Endodermal cell (in vitro differentiated cells): ENCODE results near the gene AKR1D1. TPM values are rescaled to one million over a fixed set of nuclear protein-coding genes. Genes with fewer than 3 reads are reported as not detected.

Experiments used
- DNase-seq: peaks from one replicate; pipeline ENCODE4 v3.0.0-alpha.2; 2017
- H3K27ac ChIP-seq: 2 replicates; pipeline ENCODE4 v1.5.1; 2013; ENCODE audit warnings: mild to moderate bottlenecking, low read depth, low read length, moderate library complexity
- H3K27me3 ChIP-seq: 2 replicates; pipeline ENCODE4 v1.6.1; 2013; ENCODE audit warnings: mild to moderate bottlenecking, low read length, moderate library complexity; ENCODE audit not compliant: insufficient read depth, control insufficient read depth, poor library complexity, severe bottlenecking
- H3K36me3 ChIP-seq: 2 replicates; pipeline ENCODE4 v1.7.0; 2013; ENCODE audit warnings: mild to moderate bottlenecking, low read length, moderate library complexity; ENCODE audit not compliant: control insufficient read depth, insufficient read depth
- H3K4me1 ChIP-seq: one replicate; pipeline ENCODE4 v1.7.0; 2013; ENCODE audit warnings: low read length; ENCODE audit not compliant: control insufficient read depth, insufficient read depth
- H3K4me3 ChIP-seq: 2 replicates; pipeline ENCODE4 v1.5.1; 2013; ENCODE audit warnings: mild to moderate bottlenecking, low read length, moderate library complexity
- H3K9ac ChIP-seq: 2 replicates; pipeline ENCODE4 v1.6.1; 2013; ENCODE audit warnings: mild to moderate bottlenecking, low read length, moderate library complexity; ENCODE audit not compliant: poor library complexity, severe bottlenecking; ENCODE audit errors: extremely low read depth
- H3K9me3 ChIP-seq: 2 replicates; pipeline ENCODE4 v1.6.1; 2013; ENCODE audit warnings: mild to moderate bottlenecking, low read length, moderate library complexity; ENCODE audit not compliant: control insufficient read depth
- H3K27ac Mint-ChIP-seq: 2 replicates; pipeline ENCODE4 v1.8.0; 2020; ENCODE audit warnings: mixed read lengths
- H3K27me3 Mint-ChIP-seq: 2 replicates; pipeline ENCODE4 v1.8.0; 2021; ENCODE audit warnings: mild to moderate bottlenecking, mixed read lengths; ENCODE audit not compliant: insufficient read depth
- H3K36me3 Mint-ChIP-seq: 2 replicates; pipeline ENCODE4 v1.8.0; 2020; ENCODE audit warnings: low read depth, mixed read lengths
- H3K4me1 Mint-ChIP-seq: 2 replicates; pipeline ENCODE4 v1.8.0; 2020; ENCODE audit warnings: mixed read lengths
- H3K4me3 Mint-ChIP-seq: 2 replicates; pipeline ENCODE4 v1.8.0; 2020; ENCODE audit warnings: mild to moderate bottlenecking, moderate library complexity, mixed read lengths
- H3K9me3 Mint-ChIP-seq: 2 replicates; pipeline ENCODE4 v1.8.0; 2020; ENCODE audit warnings: mild to moderate bottlenecking, mixed read lengths
- WGBS, 2 experiments: methylation state at CpG; one replicate each; pipeline versions ENCODE4 v1.1.5 to v1.1.7; 2013; ENCODE audit warnings: missing lambda C conversion rate in 2 of 2, mixed read lengths in 1 of 2; ENCODE audit not compliant: insufficient coverage in 1 of 2, insufficient read length in 1 of 2; 5-methylcytosine and 5-hydroxymethylcytosine counted together
- total RNA-seq, 2 donors: library from RNA; stranded (reverse); fragmentation: NEBNext Ultra II Directional in 1 of 2; extraction: Animal tissue kit (Norgen Biotek cat#: 25700) in 1 of 2; gene quantifications; 2 replicates in 1 of 2; 3 replicates in 1 of 2; pipeline ENCODE4 v1.2.1, GENCODE V29; 2021
- TF ChIP-seq, protein P1 (sequence below): fragments of 200-600 bp; sonication (generic); conservative IDR thresholded peaks from 2 replicates; pipeline ENCODE4 v1.5.0; 2021; ENCODE audit warnings: antibody characterized with exemption, mild to moderate bottlenecking

Gene AKR1D1
- total RNA-seq, 2 donors from 2014 or later: not detected

DNA sequence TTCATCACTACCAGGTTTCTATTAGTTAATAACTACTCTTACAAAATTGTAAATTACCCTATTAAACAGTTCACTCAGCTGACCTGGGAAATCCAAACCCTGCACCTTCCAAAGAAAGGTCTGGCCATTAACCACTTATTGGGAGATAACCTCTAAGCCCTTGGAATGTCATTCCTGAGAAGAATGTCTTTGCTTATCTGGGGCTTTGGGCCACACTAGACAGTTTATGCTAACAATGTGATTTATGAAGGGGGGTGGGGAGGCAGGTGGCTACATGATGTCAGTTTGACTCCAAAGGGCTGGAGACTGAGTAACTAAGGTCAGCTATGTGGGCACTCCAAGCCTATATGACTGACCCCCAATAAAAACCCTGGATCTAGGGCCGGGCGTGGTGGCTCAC, 50.7 kb downstream of the AKR1D1 start:
- no peak for DNase-seq
- WGBS, 2 experiments: 95% methylated on average over 2 of the region's 2 CpGs; no CpG with 5 or more reads in 1 of the 2 experiments
- Histone ChIP-seq H3K27me3 (no peaks in the 10 kb centered on the region), H3K36me3 (no peaks in the 10 kb centered on the region), H3K27ac (no peak overlapping the region), H3K4me3 (peak overlapping the region; percentile 15), H3K9ac (no peak overlapping the region), H3K9me3 (peaks cover 25% of the 10 kb centered on the region), H3K4me1 (no peaks in the 10 kb centered on the region)
- Mint-ChIP-seq H3K4me3 (no peak overlapping the region), H3K9me3 (peaks cover 25% of the 10 kb centered on the region), H3K36me3 (peaks cover 4% of the 10 kb centered on the region), H3K27me3 (no peaks in the 10 kb centered on the region), H3K4me1 (peaks cover 8% of the 10 kb centered on the region), H3K27ac (no peak overlapping the region)
- TF ChIP-seq, protein P1, sequence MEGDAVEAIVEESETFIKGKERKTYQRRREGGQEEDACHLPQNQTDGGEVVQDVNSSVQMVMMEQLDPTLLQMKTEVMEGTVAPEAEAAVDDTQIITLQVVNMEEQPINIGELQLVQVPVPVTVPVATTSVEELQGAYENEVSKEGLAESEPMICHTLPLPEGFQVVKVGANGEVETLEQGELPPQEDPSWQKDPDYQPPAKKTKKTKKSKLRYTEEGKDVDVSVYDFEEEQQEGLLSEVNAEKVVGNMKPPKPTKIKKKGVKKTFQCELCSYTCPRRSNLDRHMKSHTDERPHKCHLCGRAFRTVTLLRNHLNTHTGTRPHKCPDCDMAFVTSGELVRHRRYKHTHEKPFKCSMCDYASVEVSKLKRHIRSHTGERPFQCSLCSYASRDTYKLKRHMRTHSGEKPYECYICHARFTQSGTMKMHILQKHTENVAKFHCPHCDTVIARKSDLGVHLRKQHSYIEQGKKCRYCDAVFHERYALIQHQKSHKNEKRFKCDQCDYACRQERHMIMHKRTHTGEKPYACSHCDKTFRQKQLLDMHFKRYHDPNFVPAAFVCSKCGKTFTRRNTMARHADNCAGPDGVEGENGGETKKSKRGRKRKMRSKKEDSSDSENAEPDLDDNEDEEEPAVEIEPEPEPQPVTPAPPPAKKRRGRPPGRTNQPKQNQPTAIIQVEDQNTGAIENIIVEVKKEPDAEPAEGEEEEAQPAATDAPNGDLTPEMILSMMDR: no peak

DNA sequence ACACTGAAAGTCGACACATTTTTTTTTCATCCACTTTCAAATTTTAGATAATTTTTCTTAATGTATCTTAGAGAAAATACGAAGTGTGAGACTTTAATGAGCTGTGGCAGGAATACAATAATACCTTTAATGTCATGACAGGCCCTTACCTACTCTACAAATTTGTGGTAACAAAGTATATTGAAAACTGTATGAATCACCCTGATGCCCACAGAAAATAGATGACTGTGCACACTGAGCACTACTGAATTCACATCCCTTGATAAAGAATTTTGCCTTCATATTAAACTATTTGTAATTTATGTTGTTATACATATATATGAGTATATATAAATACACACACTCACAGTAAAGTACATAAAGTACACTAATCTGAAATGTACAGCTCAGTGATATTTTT, 51.7 kb downstream of the AKR1D1 start:
- no peak overlapping the region for H3K4me3 Mint-ChIP-seq
- peaks cover 35% of the 10 kb centered on the region for H3K9me3 ChIP-seq
- peak overlapping the region; percentile 15 for H3K4me3 ChIP-seq
- peaks cover 8% of the 10 kb centered on the region for H3K4me1 Mint-ChIP-seq
- H3K9me3 Mint-ChIP-seq: peaks cover 32% of the 10 kb centered on the region
- no peaks in the 10 kb centered on the region for H3K4me1 ChIP-seq
- H3K36me3 ChIP-seq: no peaks in the 10 kb centered on the region
- no peak for DNase-seq
- H3K27ac ChIP-seq: no peak overlapping the region
- H3K27ac Mint-ChIP-seq: no peak overlapping the region
- no peaks in the 10 kb centered on the region for H3K27me3 ChIP-seq
- H3K27me3 Mint-ChIP-seq: no peaks in the 10 kb centered on the region
- TF ChIP-seq, protein P1: no peak
- H3K9ac ChIP-seq: no peak overlapping the region
- peaks cover 4% of the 10 kb centered on the region for H3K36me3 Mint-ChIP-seq
- 86% methylated on average over 1 of the region's 2 CpGs; no CpG with 5 or more reads in 1 of the 2 experiments for WGBS, 2 experiments

DNA sequence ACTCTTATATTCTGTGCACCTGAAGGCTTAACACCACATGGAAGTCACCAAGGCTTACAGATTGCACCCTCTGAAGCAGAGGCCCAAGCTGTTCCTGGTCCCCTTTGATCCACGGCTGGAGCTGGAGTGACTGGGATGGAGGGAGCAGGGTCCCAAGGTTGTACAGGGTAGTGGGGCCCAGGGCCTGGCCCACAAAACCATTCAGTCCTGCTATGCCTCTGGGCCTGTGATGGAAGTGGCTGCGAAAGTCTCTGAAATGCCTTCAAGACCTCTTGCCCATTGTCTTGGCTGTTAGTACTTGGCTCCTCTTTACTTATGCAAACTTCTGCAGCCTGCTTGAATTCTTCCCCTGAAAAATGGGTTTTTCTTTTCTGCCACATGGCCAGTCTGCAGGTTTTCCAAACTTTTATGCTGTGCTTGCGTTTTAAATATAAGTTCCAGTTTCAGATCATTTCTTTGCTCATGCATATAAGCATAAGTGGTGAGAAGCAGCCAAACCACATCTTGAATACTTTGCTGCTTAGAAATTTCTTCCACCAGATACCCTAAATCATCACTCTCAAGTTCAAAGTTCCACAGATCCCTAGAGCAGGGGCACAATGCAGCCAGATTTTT, 53.4 kb downstream of the AKR1D1 start:
- Mint-ChIP-seq H3K36me3 (peaks cover 4% of the 10 kb centered on the region), H3K4me3 (no peak overlapping the region), H3K4me1 (peaks cover 8% of the 10 kb centered on the region), H3K27me3 (no peaks in the 10 kb centered on the region), H3K27ac (no peak overlapping the region), H3K9me3 (peaks cover 33% of the 10 kb centered on the region)
- no peak overlapping the region for H3K9ac ChIP-seq
- H3K4me3 ChIP-seq: no peak overlapping the region
- peaks cover 39% of the 10 kb centered on the region for H3K9me3 ChIP-seq
- H3K27ac ChIP-seq: no peak overlapping the region
- WGBS, 2 experiments: 93 to 94% methylated on average over 2 to 3 of the region's 3 CpGs
- H3K27me3 ChIP-seq: no peaks in the 10 kb centered on the region
- TF ChIP-seq, protein P1: no peak
- no peaks in the 10 kb centered on the region for H3K36me3 ChIP-seq
- no peaks in the 10 kb centered on the region for H3K4me1 ChIP-seq
- no peak for DNase-seq
